WTC11 (cell line): ENCODE results near the gene UBE2H. TPM values are rescaled to one million over a fixed set of nuclear protein-coding genes. Genes with fewer than 3 reads are reported as not detected.

Experiments
- ATAC-seq: fragments of 200-7000 bp; cut with Tn5 transposase; 2 replicates; pipeline ENCODE4 v1.10.0; 2021; ENCODE audit warnings: mild to moderate bottlenecking, moderate library complexity
- CTCF ChIA-PET: fragments of 300-600 bp; sonication (Branson Sonifier 250); formaldehyde crosslinking; loops from one replicate; lab custom pipeline; 2021; ENCODE audit warnings: antibody characterized with exemption; lab: Charles Lee
- POLR2A ChIA-PET: fragments of 350-600 bp; sonication (Branson Sonifier 250); formaldehyde crosslinking; loops from one replicate; lab custom pipeline; 2021; ENCODE audit warnings: antibody characterized with exemption; lab: Charles Lee
- DNase-seq: peaks from one replicate; pipeline ENCODE4 v3.0.0; 2021; ENCODE audit warnings: low spot score
- H3K27ac Mint-ChIP-seq: 2 replicates; pipeline ENCODE4 v1.8.0; 2021; ENCODE audit warnings: mixed read lengths
- H3K27me3 Mint-ChIP-seq: 2 replicates; pipeline ENCODE4 v1.8.0; 2021; ENCODE audit warnings: low read depth, mild to moderate bottlenecking, moderate library complexity, mixed read lengths
- H3K36me3 Mint-ChIP-seq: 2 replicates; pipeline ENCODE4 v1.8.0; 2021; ENCODE audit warnings: mixed read lengths
- H3K4me1 Mint-ChIP-seq: 2 replicates; pipeline ENCODE4 v1.8.0; 2022; ENCODE audit warnings: mixed read lengths
- H3K4me3 Mint-ChIP-seq: 2 replicates; pipeline ENCODE4 v1.8.0; 2021; ENCODE audit warnings: mild to moderate bottlenecking, moderate library complexity, mixed read lengths
- H3K9me3 Mint-ChIP-seq: 2 replicates; pipeline ENCODE4 v1.8.0; 2021; ENCODE audit warnings: mixed read lengths
- NFE2L1 ChIP-seq: sonication (generic); formaldehyde crosslinking; IDR thresholded peaks from 2 replicates; pipeline ENCODE4 v1.8.1; 2023; ENCODE audit warnings: missing genetic modification reagents
- NFYB ChIP-seq: sonication (generic); formaldehyde crosslinking; conservative IDR thresholded peaks from 2 replicates; pipeline ENCODE4 v1.8.0; 2022; ENCODE audit warnings: low read depth, missing genetic modification reagents
- NR3C1 ChIP-seq: sonication (generic); formaldehyde crosslinking; conservative IDR thresholded peaks from 2 replicates; pipeline ENCODE4 v1.8.1; 2023; ENCODE audit warnings: low read depth, mild to moderate bottlenecking, missing genetic modification reagents
- SP1 ChIP-seq: sonication (generic); formaldehyde crosslinking; conservative IDR thresholded peaks from 2 replicates; pipeline ENCODE4 v1.8.1; 2022; ENCODE audit warnings: missing genetic modification reagents
- TCF7 ChIP-seq: sonication (generic); formaldehyde crosslinking; IDR thresholded peaks from 2 replicates; pipeline ENCODE4 v1.8.0; 2022; ENCODE audit warnings: mild to moderate bottlenecking, low read depth, missing genetic modification reagents, moderate library complexity
- TEAD1 ChIP-seq: sonication (generic); formaldehyde crosslinking; IDR thresholded peaks from 2 replicates; pipeline ENCODE4 v1.8.0; 2022; ENCODE audit warnings: mild to moderate bottlenecking, missing genetic modification reagents
- ZBTB21 ChIP-seq: sonication (generic); formaldehyde crosslinking; IDR thresholded peaks from 2 replicates; pipeline ENCODE4 v1.8.1; 2023; ENCODE audit warnings: mild to moderate bottlenecking, missing genetic modification reagents, borderline replicate concordance
- ZNF317 ChIP-seq: sonication (generic); formaldehyde crosslinking; IDR thresholded peaks from 2 replicates; pipeline ENCODE4 v1.8.1; 2023; ENCODE audit warnings: low read depth, mild to moderate bottlenecking, moderate library complexity, missing genetic modification reagents, borderline replicate concordance
- ZNF423 ChIP-seq: fragments of 250-450 bp; sonication (Bioruptor Pico); IDR thresholded peaks from 2 replicates; pipeline ENCODE4 v2.1.2; 2022; ENCODE audit warnings: mild to moderate bottlenecking, moderate library complexity
- ZNF671 ChIP-seq: fragments of 250-450 bp; sonication (Bioruptor Pico); IDR thresholded peaks from 2 replicates; pipeline ENCODE4 v1.8.0; 2021; ENCODE audit warnings: mild to moderate bottlenecking
- total RNA-seq: library from RNA; stranded (reverse); gene quantifications from 3 replicates; pipeline ENCODE4 v1.2.3, GENCODE V29; 2021
- TF ChIP-seq, protein P1 (sequence below): sonication (generic); formaldehyde crosslinking; IDR thresholded peaks from 2 replicates; pipeline ENCODE4 v1.8.0; 2023; ENCODE audit warnings: missing genetic modification reagents, mild to moderate bottlenecking, borderline replicate concordance
- TF ChIP-seq, protein P2 (sequence below): sonication (generic); formaldehyde crosslinking; IDR thresholded peaks from 2 replicates; pipeline ENCODE4 v1.8.1; 2023; ENCODE audit warnings: mild to moderate bottlenecking, missing genetic modification reagents, moderate library complexity
- TF ChIP-seq, protein P3 (sequence below): sonication (generic); formaldehyde crosslinking; IDR thresholded peaks from 2 replicates; pipeline ENCODE4 v1.8.0; 2022; ENCODE audit warnings: mild to moderate bottlenecking, missing genetic modification reagents
- TF ChIP-seq, protein P4 (sequence below): sonication (generic); formaldehyde crosslinking; IDR thresholded peaks from 2 replicates; pipeline ENCODE4 v1.8.1; 2022; ENCODE audit warnings: mild to moderate bottlenecking, missing genetic modification reagents, moderate library complexity, borderline replicate concordance
- TF ChIP-seq, protein P5 (sequence below): sonication (generic); formaldehyde crosslinking; IDR thresholded peaks from 2 replicates; pipeline ENCODE4 v1.8.1; 2022; ENCODE audit warnings: low read depth, mild to moderate bottlenecking, moderate library complexity, missing genetic modification reagents, borderline replicate concordance

Gene UBE2H
- total RNA-seq, 1 experiment from 2014 or later = 55.0 TPM

DNA sequence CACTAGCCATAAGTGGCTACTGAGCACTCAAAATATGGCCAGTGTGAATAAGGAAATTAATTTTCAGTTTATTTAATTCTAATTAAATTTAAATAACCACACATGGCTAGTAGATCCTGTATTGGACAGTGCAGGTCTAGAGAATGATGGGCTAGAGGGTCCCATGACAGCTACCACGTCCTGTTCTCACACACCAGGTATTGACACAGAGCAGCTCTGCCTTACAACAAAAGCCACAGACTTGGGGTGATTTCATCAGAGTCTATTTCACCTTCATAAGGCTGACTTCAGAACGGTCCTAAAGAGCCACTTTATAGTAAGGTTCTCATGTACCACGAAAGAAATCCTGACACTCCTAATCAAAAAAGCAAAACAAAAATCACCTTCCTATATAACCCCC, 111.3 kb downstream of the UBE2H start (continued):
- TF ChIP-seq, protein P1, sequence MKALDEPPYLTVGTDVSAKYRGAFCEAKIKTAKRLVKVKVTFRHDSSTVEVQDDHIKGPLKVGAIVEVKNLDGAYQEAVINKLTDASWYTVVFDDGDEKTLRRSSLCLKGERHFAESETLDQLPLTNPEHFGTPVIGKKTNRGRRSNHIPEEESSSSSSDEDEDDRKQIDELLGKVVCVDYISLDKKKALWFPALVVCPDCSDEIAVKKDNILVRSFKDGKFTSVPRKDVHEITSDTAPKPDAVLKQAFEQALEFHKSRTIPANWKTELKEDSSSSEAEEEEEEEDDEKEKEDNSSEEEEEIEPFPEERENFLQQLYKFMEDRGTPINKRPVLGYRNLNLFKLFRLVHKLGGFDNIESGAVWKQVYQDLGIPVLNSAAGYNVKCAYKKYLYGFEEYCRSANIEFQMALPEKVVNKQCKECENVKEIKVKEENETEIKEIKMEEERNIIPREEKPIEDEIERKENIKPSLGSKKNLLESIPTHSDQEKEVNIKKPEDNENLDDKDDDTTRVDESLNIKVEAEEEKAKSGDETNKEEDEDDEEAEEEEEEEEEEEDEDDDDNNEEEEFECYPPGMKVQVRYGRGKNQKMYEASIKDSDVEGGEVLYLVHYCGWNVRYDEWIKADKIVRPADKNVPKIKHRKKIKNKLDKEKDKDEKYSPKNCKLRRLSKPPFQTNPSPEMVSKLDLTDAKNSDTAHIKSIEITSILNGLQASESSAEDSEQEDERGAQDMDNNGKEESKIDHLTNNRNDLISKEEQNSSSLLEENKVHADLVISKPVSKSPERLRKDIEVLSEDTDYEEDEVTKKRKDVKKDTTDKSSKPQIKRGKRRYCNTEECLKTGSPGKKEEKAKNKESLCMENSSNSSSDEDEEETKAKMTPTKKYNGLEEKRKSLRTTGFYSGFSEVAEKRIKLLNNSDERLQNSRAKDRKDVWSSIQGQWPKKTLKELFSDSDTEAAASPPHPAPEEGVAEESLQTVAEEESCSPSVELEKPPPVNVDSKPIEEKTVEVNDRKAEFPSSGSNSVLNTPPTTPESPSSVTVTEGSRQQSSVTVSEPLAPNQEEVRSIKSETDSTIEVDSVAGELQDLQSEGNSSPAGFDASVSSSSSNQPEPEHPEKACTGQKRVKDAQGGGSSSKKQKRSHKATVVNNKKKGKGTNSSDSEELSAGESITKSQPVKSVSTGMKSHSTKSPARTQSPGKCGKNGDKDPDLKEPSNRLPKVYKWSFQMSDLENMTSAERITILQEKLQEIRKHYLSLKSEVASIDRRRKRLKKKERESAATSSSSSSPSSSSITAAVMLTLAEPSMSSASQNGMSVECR (CRISPR knock-in tag) = no peak
- TF ChIP-seq, protein P2, sequence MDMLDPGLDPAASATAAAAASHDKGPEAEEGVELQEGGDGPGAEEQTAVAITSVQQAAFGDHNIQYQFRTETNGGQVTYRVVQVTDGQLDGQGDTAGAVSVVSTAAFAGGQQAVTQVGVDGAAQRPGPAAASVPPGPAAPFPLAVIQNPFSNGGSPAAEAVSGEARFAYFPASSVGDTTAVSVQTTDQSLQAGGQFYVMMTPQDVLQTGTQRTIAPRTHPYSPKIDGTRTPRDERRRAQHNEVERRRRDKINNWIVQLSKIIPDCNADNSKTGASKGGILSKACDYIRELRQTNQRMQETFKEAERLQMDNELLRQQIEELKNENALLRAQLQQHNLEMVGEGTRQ (CRISPR knock-in tag) = no peak
- TF ChIP-seq TCF7 (no peak), ZBTB21 (CRISPR knock-in tag) (no peak), SP1 (CRISPR knock-in tag) (no peak), NR3C1 (CRISPR knock-in tag) (no peak), ZNF671 (CRISPR knock-in tag) (no peak)

DNA sequence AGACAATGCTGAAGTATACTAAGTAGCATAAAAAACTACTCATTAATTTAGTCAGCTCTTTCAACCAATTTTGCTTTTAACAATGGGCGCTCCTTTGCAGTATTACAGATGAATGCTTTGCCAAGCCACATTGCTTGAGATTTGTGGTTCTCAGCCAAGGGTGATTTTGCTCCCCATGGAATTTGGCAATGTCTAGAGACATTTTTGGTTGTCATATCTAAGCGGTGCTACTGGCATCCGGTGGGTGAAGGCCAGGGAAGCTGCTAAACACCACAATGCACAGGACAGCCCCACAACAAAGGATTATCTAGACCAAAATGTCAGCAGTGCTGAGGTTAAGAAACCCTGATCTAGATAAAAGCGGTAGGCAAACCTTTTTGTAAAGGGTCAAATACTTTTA, 112.0 kb downstream of the UBE2H start:
- POLR2A ChIA-PET = no interaction called here
- Mint-ChIP-seq H3K27ac (peak overlapping the region; percentile 73), H3K4me3 (no peak overlapping the region), H3K9me3 (no peaks in the 10 kb centered on the region), H3K36me3 (peaks cover 9% of the 10 kb centered on the region), H3K4me1 (peaks cover 75% of the 10 kb centered on the region), H3K27me3 (no peaks in the 10 kb centered on the region)
- TF ChIP-seq, protein P3, sequence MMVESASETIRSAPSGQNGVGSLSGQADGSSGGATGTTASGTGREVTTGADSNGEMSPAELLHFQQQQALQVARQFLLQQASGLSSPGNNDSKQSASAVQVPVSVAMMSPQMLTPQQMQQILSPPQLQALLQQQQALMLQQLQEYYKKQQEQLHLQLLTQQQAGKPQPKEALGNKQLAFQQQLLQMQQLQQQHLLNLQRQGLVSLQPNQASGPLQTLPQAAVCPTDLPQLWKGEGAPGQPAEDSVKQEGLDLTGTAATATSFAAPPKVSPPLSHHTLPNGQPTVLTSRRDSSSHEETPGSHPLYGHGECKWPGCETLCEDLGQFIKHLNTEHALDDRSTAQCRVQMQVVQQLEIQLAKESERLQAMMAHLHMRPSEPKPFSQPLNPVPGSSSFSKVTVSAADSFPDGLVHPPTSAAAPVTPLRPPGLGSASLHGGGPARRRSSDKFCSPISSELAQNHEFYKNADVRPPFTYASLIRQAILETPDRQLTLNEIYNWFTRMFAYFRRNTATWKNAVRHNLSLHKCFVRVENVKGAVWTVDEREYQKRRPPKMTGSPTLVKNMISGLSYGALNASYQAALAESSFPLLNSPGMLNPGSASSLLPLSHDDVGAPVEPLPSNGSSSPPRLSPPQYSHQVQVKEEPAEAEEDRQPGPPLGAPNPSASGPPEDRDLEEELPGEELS (CRISPR knock-in tag) = no peak
- no peak for TF ChIP-seq ZNF423 (CRISPR knock-in tag)
- DNase-seq = no peak
- ATAC-seq = no peak
- CTCF ChIA-PET = interaction anchor here (1.0 to 2.6 kb wide), 2 partner anchors 11 to 169 kb away, joined by 3 to 13 read pairs; no protein-coding TSS in a partner anchor

DNA sequence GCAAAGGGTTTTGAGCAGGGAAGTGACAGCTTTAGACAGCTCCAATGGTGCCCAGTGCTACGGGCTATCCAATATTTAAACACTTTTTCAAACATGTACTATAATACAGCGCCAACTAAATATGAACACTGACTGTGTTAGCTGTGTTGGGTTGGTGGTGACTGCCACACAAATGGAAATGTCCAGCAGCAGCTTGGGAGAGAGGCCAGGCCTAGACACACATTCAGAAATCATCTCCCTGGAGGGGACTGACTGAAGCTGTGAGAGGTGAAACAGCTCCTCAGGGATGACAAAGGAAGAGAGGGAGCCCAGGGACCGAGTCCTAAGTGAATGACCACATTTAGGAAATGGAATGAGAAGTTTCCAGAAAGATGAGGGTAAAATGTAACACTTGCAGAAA, 115.8 kb downstream of the UBE2H start:
- peaks cover 23% of the 10 kb centered on the region for H3K36me3 Mint-ChIP-seq
- TF ChIP-seq, protein P4, sequence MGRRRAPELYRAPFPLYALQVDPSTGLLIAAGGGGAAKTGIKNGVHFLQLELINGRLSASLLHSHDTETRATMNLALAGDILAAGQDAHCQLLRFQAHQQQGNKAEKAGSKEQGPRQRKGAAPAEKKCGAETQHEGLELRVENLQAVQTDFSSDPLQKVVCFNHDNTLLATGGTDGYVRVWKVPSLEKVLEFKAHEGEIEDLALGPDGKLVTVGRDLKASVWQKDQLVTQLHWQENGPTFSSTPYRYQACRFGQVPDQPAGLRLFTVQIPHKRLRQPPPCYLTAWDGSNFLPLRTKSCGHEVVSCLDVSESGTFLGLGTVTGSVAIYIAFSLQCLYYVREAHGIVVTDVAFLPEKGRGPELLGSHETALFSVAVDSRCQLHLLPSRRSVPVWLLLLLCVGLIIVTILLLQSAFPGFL = no peak
- TF ChIP-seq, protein P5, sequence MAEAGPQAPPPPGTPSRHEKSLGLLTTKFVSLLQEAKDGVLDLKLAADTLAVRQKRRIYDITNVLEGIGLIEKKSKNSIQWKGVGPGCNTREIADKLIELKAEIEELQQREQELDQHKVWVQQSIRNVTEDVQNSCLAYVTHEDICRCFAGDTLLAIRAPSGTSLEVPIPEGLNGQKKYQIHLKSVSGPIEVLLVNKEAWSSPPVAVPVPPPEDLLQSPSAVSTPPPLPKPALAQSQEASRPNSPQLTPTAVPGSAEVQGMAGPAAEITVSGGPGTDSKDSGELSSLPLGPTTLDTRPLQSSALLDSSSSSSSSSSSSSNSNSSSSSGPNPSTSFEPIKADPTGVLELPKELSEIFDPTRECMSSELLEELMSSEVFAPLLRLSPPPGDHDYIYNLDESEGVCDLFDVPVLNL (CRISPR knock-in tag) = no peak
- TF ChIP-seq NFYB (CRISPR knock-in tag) (no peak), ZNF317 (CRISPR knock-in tag) (no peak), ZBTB21 (CRISPR knock-in tag) (no peak), SP1 (CRISPR knock-in tag) (no peak), TEAD1 (CRISPR knock-in tag) (no peak), NFE2L1 (no peak), ZNF671 (CRISPR knock-in tag) (no peak)
- CTCF ChIA-PET = interaction anchor here (1.0 to 6.4 kb wide), 4 partner anchors 12 to 229 kb away, joined by 3 to 45 read pairs (median 4); no protein-coding TSS in a partner anchor
- no peak overlapping the region for H3K4me3 Mint-ChIP-seq
- DNase-seq (no peak), ATAC-seq (peak; percentile 21)
- no peaks in the 10 kb centered on the region for H3K9me3 Mint-ChIP-seq
- H3K27ac Mint-ChIP-seq = peak overlapping the region; percentile 69
- POLR2A ChIA-PET = no interaction called here
- H3K4me1 Mint-ChIP-seq = peaks cover 76% of the 10 kb centered on the region
- H3K27me3 Mint-ChIP-seq = no peaks in the 10 kb centered on the region
